ENCODE data around the gene MS4A10.
"Not testable (repeated sequence)": the region's sequence is repeated elsewhere in the genome, so short reads cannot be mapped to it uniquely, and the experiment has no call there.

Gene MS4A10

GRCh38 chr11:60788401-60789125 is 3.4 kb downstream of the MS4A10 start:
- DNase-seq, result peak; percentile 44

GRCh38 chr11:60790726-60791125 is 5.6 kb downstream of the MS4A10 start:
- no peak for DNase-seq

DNA sequence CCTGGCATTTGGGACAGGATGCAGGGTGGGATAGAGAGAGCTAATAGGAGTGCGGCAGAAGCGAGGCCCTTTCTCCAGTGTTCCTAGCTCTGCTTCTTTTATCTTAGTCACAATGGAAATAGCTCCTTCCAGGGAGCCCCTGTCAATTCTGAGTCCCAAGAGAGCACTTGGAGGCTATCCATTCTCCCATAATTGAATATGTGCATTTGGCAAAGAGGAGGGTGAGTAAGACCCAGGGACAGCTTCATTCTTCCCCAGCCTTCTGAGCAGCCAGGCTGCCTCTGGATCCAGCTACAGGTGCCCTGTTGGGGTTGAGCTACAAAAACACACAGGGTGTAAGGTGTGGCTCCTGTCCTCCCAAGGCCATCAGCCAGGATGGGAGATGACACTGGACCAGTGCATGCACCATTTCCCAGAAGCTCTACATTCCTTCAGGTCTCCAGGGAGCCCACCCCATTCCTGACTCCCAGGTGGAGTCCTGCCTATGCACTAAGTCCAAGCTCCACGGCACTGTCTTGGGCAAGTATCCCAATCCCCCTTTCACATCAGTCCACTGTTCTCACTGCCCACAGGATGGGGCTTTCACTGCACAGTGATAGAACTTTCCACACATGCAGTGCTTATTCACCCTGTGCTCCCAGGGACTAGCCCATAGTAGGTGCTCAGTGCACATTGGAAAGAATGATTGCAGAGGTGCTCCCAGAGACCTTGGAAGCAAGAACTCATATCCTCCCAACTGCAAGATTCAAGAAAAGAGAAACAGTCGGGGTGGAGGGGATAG is 6.2 kb downstream of the MS4A10 start:
- no peak for DNase-seq

DNA sequence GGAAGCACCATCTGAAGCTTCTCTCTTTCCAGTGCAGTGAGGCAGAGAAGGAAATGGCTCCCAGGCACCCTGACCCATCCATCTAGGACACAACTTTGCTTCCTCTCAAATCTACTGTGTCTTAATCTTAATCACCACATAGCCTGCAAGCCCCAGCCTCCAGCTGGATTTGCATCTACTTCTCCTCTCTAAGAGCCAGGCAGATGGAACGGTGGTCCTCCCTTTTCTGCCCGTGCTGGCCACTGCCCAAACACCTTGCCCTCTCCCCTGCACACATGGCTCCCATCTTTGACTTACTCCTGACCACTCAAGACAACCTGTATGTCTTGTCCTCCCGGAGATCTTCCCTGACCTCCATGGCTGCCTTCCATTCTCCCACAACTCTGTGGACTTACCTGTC is 7.4 kb downstream of the MS4A10 start:
- no peak for DNase-seq

- DNase-seq, result no peak
Measured at GRCh38 chr11:60795291-60795690, 10.2 kb downstream of the MS4A10 start.

- DNase-seq, result no peak
Measured at GRCh38 chr11:60797846-60798630, 12.9 kb downstream of the MS4A10 start.

- no peak for DNase-seq
Measured at GRCh38 chr11:60798631-60799030, 13.5 kb downstream of the MS4A10 start.

- DNase-seq, result no peak
Measured at GRCh38 chr11:60801194-60801593, 16.1 kb downstream of the MS4A10 start.

- DNase-seq, result no peak
Measured at GRCh38 chr11:60803273-60803936, 18.3 kb downstream of the MS4A10 start.

GRCh38 chr11:60809249-60809648 is 24.1 kb downstream of the MS4A10 start:
- DNase-seq, result no peak

DNA sequence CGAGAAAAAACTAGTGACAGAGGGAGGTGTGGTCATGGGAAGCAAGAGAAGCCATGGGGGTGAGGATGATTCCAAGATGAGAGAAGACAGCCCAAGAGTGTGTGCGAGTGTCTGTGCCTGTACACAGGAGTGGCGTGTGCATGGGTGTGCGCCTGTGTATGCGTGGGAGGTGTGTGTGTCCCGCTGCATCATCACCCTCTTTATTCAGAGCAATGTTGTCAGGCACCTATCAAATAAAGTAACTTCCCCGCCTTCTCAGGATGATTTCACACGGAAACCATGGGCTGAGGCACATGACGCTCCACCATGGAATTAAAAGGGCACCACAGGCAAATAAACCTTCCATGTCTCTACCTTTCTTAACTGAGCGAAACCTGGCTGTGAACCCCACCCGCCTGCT is 24.6 kb downstream of the MS4A10 start:
- DNase-seq, result no peak

DNA sequence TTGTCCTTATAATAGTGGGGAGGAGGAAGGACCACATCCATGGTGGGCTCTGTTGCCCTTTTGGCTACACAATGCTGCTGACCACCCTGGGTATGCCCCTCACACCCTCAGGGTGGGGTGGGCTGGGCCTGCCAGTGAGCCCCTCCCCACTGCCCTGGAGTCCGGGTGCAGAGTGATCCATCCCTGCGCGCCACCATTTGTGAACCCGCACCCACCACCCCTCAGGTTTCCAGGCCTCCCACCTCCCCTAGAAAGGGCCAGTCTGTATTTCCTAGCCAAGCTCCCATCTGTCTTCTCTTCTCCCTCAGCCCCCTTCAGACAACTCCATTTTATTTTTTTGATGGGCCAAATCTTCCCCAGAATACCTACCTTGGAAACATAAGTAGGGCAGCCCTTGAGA is 25.0 kb downstream of the MS4A10 start:
- DNase-seq, result no peak

- DNase-seq, result no peak
Measured at GRCh38 chr11:60810569-60810968, 25.4 kb downstream of the MS4A10 start.

GRCh38 chr11:60813324-60813723 is 28.2 kb downstream of the MS4A10 start:
- no peak for DNase-seq

- DNase-seq, result no peak
Measured at GRCh38 chr11:60814112-60814511, 29.0 kb downstream of the MS4A10 start.

DNA sequence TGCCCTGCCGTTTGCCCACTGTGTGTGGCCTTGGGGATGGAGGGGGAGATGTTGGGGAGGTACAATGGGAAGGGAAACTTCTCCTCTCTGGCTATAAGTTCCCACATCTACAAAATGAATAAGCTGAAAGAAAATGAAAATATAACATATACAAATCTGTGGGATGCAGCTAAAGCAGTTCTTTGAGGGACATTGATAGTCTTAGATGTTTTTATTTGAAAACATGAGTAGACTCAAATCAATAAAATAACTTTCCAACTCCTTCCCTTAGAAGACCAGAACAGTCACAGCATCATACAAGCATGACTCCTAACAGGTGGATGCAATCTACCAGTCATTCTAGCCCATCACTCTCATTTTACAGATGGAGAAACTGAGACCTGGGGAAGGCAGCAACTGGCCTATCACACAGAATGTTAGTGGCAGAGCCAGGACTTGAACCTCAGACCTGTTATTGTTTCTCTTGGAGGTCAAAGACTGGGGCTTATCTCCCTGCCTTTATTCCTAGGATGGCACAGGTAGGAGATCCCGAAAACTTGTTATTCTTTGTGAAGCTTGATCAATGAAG is 31.5 kb downstream of the MS4A10 start:
- DNase-seq, result no peak

DNA sequence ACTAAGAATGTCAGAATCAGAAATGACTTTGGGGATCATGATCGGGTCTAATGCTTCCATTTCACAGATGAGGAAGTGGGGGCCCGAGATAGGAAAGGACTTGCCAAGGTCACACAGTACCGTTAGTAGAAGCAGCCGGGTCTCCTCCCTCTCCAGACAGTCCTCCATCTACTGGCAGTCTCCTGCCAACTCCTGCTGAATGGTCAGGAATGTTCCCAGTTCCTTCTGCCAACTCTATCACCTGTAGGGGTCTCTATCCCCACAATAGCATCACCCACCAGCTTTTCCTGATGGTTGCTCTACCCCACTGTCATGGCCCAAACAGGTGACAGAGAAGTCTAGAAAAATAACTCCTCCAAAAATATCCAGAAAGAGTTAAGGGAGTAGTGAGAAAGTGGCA is 32.9 kb downstream of the MS4A10 start:
- DNase-seq, result no peak

GRCh38 chr11:60821827-60822599 is 36.9 kb downstream of the MS4A10 start:
- no peak for DNase-seq

DNA sequence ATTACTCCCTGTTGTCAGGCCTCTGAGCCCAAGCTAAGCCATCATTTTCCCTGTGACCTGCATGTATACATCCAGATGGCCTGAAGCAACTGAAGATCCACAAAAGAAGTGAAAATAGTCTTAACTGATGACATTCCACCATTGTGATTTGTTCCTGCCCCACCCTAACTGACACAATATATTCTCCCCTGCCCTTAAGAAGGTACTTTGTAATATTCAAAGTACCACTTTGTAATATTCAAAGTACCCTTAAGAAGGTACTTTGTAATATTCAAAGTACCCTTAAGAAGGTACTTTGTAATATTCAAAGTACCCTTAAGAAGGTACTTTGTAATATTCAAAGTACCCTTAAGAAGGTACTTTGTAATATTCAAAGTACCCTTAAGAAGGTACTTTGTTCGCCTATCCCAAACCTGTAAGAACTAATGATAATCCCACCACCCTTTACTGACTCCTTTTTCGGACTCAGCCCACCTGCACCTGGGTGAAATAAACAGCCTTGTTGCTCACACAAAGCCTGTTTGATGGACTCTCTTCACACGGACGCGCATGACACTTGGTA is 38.7 kb downstream of the MS4A10 start:
- DNase-seq, result not testable (repeated sequence)

DNA sequence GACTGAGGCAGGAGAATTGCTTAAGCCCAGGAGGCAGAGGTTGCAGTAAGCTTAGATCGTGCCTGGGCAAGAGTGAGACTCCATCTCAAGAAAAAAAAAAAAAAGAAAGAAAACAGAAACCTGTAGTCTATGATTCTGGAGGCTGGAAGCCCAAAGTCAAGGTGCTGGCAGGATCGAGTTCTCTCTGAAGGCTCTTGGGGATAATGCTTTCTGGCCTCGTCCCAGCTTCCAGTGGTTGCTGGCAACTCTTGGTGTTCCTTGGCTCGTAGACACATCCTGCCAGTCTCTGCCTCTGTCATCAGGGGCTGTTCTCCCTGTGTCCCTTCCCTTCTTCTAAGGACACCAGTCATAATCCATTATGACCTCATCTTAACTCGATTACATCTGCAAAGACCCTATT is 40.0 kb downstream of the MS4A10 start:
- no peak for DNase-seq

GRCh38 chr11:60825790-60826189 is 40.7 kb downstream of the MS4A10 start:
- no peak for DNase-seq

All from NCI-H1092 treated with DMSO at 0.1 percent for 48 hours (cell line).